A673 (cell line): ENCODE data around the gene ZP3.

Source experiments
- EZH2 ChIP-seq: fragments of 200-600 bp; sonication (generic); IDR thresholded peaks from 2 replicates; pipeline ENCODE4 v1.6.1; 2017; ENCODE audit warnings: borderline replicate concordance, low read depth, mild to moderate bottlenecking, mixed read lengths, antibody characterized with exemption, low read length; ENCODE audit not compliant: poor library complexity, severe bottlenecking
- TF ChIP-seq, protein P1 (sequence below): fragments of 300-800, 200-600 bp; sonication (generic); conservative IDR thresholded peaks from 2 replicates; pipeline ENCODE4 v1.5.1; 2017; ENCODE audit warnings: low read depth, mild to moderate bottlenecking, antibody characterized with exemption, low read length, moderate library complexity, mixed read lengths

DNA sequence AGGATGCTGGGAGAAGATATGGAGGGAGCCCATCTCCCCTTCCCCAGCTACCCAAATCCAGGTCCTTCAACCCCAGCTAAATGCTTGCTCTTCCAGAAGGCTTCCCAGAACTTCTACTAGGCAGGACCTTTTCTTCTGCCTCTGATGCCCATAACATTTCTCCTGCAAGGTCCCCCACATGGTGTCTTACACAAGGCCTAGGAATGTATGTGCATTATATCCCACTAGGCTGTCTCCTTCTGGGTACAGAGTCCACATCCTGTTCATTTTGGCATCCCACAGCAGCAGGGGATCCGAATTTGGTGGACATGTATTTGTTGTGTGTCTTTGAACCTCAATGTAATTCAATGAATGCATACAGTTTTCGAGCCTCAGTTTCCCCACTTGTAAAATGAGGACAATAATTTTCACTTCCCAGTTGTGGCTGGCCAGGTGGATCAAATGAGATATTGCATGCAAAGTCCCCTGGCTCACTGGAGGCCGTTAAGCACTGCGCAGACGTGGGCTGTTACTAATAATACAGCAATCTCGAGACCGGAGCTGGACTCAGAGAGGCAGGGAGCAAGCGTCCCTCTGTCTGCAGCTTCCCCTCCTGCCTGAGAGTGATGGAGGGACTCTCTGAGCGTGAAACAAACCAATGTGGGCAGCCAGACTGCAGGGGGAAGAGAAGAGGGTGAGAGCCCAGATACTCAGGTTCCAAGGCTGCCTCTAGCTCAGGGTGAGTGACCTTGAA lies 47.4 kb upstream of the ZP3 start:
- TF ChIP-seq, protein P1, sequence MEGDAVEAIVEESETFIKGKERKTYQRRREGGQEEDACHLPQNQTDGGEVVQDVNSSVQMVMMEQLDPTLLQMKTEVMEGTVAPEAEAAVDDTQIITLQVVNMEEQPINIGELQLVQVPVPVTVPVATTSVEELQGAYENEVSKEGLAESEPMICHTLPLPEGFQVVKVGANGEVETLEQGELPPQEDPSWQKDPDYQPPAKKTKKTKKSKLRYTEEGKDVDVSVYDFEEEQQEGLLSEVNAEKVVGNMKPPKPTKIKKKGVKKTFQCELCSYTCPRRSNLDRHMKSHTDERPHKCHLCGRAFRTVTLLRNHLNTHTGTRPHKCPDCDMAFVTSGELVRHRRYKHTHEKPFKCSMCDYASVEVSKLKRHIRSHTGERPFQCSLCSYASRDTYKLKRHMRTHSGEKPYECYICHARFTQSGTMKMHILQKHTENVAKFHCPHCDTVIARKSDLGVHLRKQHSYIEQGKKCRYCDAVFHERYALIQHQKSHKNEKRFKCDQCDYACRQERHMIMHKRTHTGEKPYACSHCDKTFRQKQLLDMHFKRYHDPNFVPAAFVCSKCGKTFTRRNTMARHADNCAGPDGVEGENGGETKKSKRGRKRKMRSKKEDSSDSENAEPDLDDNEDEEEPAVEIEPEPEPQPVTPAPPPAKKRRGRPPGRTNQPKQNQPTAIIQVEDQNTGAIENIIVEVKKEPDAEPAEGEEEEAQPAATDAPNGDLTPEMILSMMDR, result no peak
- TF ChIP-seq EZH2, result no peak
